Mucosa of stomach (tissue), 1 donor: ENCODE results near the gene PROX2.

Source experiments
- H3K27me3 ChIP-seq: one replicate; pipeline ENCODE4 v1.7.0; 2013; ENCODE audit warnings: mild to moderate bottlenecking, low read length; ENCODE audit not compliant: control insufficient read depth, insufficient read depth
- H3K36me3 ChIP-seq: one replicate; pipeline ENCODE4 v1.7.0; 2013; ENCODE audit warnings: low read length; ENCODE audit not compliant: control insufficient read depth, insufficient read depth
- H3K4me1 ChIP-seq: one replicate; pipeline ENCODE4 v1.7.0; 2013; ENCODE audit warnings: mild to moderate bottlenecking, low read length; ENCODE audit not compliant: control insufficient read depth, insufficient read depth
- H3K4me3 ChIP-seq: one replicate; pipeline ENCODE4 v1.7.0; 2013; ENCODE audit warnings: low read length
- H3K9ac ChIP-seq: one replicate; pipeline ENCODE4 v1.7.0; 2013; ENCODE audit warnings: mild to moderate bottlenecking, low read length, moderate library complexity
- H3K9me3 ChIP-seq: one replicate; pipeline ENCODE4 v1.7.0; 2013; ENCODE audit warnings: mild to moderate bottlenecking, low read length, moderate library complexity; ENCODE audit not compliant: control insufficient read depth
- donor health status: Pancreatic carcinoma.

PROX2 gene

GRCh38 chr14:74888164-74889158 lies 12.5 kb upstream of the PROX2 start:
- Histone ChIP-seq H3K9me3 (no peaks in the 10 kb centered on the region), H3K27me3 (no peaks in the 10 kb centered on the region), H3K4me3 (no peak overlapping the region), H3K36me3 (peaks cover 12% of the 10 kb centered on the region), H3K4me1 (peaks cover 7% of the 10 kb centered on the region), H3K9ac (no peak overlapping the region)

- peaks cover 11% of the 10 kb centered on the region for H3K4me1 ChIP-seq
- peaks cover 5% of the 10 kb centered on the region for H3K36me3 ChIP-seq
- H3K4me3 ChIP-seq: no peak overlapping the region
- no peaks in the 10 kb centered on the region for H3K27me3 ChIP-seq
- no peak overlapping the region for H3K9ac ChIP-seq
- H3K9me3 ChIP-seq: no peaks in the 10 kb centered on the region
Observed at GRCh38 chr14:74886001-74886400, 10.1 kb upstream of the PROX2 start.

- H3K4me1 ChIP-seq: peaks cover 19% of the 10 kb centered on the region
- no peaks in the 10 kb centered on the region for H3K27me3 ChIP-seq
- no peaks in the 10 kb centered on the region for H3K36me3 ChIP-seq
- H3K4me3 ChIP-seq: peak overlapping the region; percentile 90
- no peaks in the 10 kb centered on the region for H3K9me3 ChIP-seq
- peak overlapping the region; percentile 93 for H3K9ac ChIP-seq
Observed at GRCh38 chr14:74882103-74882920, 6.4 kb upstream of the PROX2 start.

GRCh38 chr14:74881431-74882102 lies 5.6 kb upstream of the PROX2 start, which contains the start of gene DLST:
Gene DLST, plus strand, starts transcription at chr14:74881916. Its CDS starts 38 bp downstream, at chr14:74881954.
- H3K4me3 ChIP-seq: peak within 1 kb of the TSS; percentile 90
- peaks cover 19% of the 10 kb centered on the region for H3K4me1 ChIP-seq

GRCh38 chr14:74879427-74880182 lies 3.7 kb upstream of the PROX2 start:
- Histone ChIP-seq H3K4me1 (peaks cover 19% of the 10 kb centered on the region), H3K9me3 (no peaks in the 10 kb centered on the region), H3K27me3 (peaks cover 3% of the 10 kb centered on the region), H3K9ac (no peak overlapping the region), H3K4me3 (no peak overlapping the region), H3K36me3 (no peaks in the 10 kb centered on the region)

More at GRCh38 chr14:74881431-74882102, 5.6 kb upstream of the PROX2 start, which contains the start of gene DLST:
- H3K36me3 ChIP-seq: no peaks in the 10 kb centered on the region
- no peaks in the 10 kb centered on the region for H3K9me3 ChIP-seq
- H3K9ac ChIP-seq: peak within 1 kb of the TSS; percentile 93
- H3K27me3 ChIP-seq: no peaks in the 10 kb centered on the region

- no peak overlapping the region for H3K4me3 ChIP-seq
- no peaks in the 10 kb centered on the region for H3K36me3 ChIP-seq
Observed at GRCh38 chr14:74875204-74875603, 741 bp downstream of the PROX2 start.

GRCh38 chr14:74871819-74872218 lies 4.1 kb downstream of the PROX2 start:
- Histone ChIP-seq H3K4me1 (no peaks in the 10 kb centered on the region), H3K4me3 (no peak overlapping the region), H3K27me3 (peaks cover 3% of the 10 kb centered on the region), H3K9ac (no peak overlapping the region), H3K9me3 (no peaks in the 10 kb centered on the region), H3K36me3 (no peaks in the 10 kb centered on the region)

More at GRCh38 chr14:74875204-74875603, 741 bp downstream of the PROX2 start:
- Histone ChIP-seq H3K9me3 (no peaks in the 10 kb centered on the region), H3K4me1 (peaks cover 9% of the 10 kb centered on the region), H3K27me3 (peaks cover 3% of the 10 kb centered on the region), H3K9ac (no peak overlapping the region)

GRCh38 chr14:74868739-74869138 lies 7.2 kb downstream of the PROX2 start:
- no peaks in the 10 kb centered on the region for H3K27me3 ChIP-seq
- H3K4me3 ChIP-seq: no peak overlapping the region
- no peak overlapping the region for H3K9ac ChIP-seq
- H3K9me3 ChIP-seq: no peaks in the 10 kb centered on the region
- H3K4me1 ChIP-seq: no peaks in the 10 kb centered on the region
- no peaks in the 10 kb centered on the region for H3K36me3 ChIP-seq

GRCh38 chr14:74867673-74868072 lies 8.3 kb downstream of the PROX2 start:
- Histone ChIP-seq H3K9ac (no peak overlapping the region), H3K27me3 (no peaks in the 10 kb centered on the region), H3K4me1 (no peaks in the 10 kb centered on the region), H3K36me3 (no peaks in the 10 kb centered on the region), H3K4me3 (no peak overlapping the region), H3K9me3 (no peaks in the 10 kb centered on the region)

GRCh38 chr14:74866708-74867389 lies 9.1 kb downstream of the PROX2 start:
- Histone ChIP-seq H3K36me3 (no peaks in the 10 kb centered on the region), H3K9me3 (no peaks in the 10 kb centered on the region), H3K9ac (no peak overlapping the region), H3K27me3 (no peaks in the 10 kb centered on the region), H3K4me1 (no peaks in the 10 kb centered on the region), H3K4me3 (no peak overlapping the region)

GRCh38 chr14:74865156-74865555 lies 10.8 kb downstream of the PROX2 start:
- Histone ChIP-seq H3K36me3 (no peaks in the 10 kb centered on the region), H3K4me3 (no peak overlapping the region), H3K9me3 (no peaks in the 10 kb centered on the region)

More at GRCh38 chr14:74865156-74865555, 10.8 kb downstream of the PROX2 start:
- H3K9ac ChIP-seq: no peak overlapping the region
- H3K4me1 ChIP-seq: no peaks in the 10 kb centered on the region
- no peaks in the 10 kb centered on the region for H3K27me3 ChIP-seq
